ENCODE data around the gene TMEM219. TPM values are rescaled to one million over a fixed set of nuclear protein-coding genes. Genes with fewer than 3 reads are reported as not detected.
A peak's percentile ranks its signal among the peaks of the same experiment; 100 is the strongest.

TMEM219 gene
- polyA plus RNA-seq, 1 of the 3 experiments (the other 2 are of a cell fraction): 101 TPM

DNA sequence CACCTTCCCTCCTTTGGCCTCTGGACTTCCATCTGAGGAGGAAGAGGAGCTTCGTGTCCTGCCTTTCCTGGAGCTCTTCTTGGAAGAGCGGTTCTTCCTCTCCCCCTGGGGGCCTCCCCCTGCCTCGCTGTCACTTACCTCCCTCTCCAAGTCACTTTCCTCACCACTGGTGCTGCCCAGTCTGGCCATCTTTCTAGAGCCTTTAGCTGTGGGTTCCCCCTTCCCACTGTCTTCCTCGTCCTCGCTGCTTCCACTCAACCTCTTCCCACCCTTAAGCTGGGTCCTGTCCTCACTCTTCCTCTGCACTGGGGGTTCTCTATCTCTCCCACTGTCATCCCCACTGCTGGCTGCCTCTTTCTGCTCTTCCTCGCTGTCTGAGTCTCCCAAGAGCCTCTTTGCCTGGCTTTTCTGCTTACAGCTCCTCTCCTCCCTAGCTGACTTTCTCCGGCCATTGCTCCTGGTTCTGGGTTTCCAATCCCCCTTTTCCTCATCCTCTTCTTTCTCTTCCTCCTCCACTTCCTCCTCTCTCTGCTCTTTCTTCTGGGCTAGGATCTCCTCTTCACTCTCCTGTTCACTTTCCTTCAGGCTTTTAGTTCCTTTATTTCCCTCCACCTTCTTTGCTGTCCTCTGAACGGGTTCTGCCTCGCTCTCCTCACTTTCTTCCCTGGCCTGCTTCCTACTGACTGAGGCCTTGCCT, 32.2 kb downstream of the TMEM219 start:
- Histone ChIP-seq H3K9ac (peak overlapping the region; percentile 90), H3K36me3 (replicated peaks in 1 of 2; ENCODE audit: control insufficient read depth in 1 of 2, insufficient read depth in 2 of 2, low read length in 1 of 2) (peaks cover 0 to 47% of the 10 kb centered on the region in 2 experiments), H3K4me1 (ENCODE audit: control insufficient read depth in 1 of 2, insufficient read depth in 2 of 2, low read depth in 1 of 2, low read length in 1 of 2) (peaks cover 0 to 14% of the 10 kb centered on the region in 2 experiments; a peak in 1 of 4 replicates), H3K9me2 (no peaks in the 10 kb centered on the region), H3K27me3 (ENCODE audit: insufficient read depth) (no peaks in the 10 kb centered on the region), H3F3A (replicated peaks; ENCODE audit: insufficient read depth) (peaks cover 10% of the 10 kb centered on the region), H4K20me1 (ENCODE audit: insufficient read depth) (no peaks in the 10 kb centered on the region), H3K79me2 (ENCODE audit: insufficient read depth) (peaks cover 19% of the 10 kb centered on the region; the same call in 1 of the 2 replicates), H3K9me3 (no peaks in the 10 kb centered on the region), H3K4me2 (peak overlapping the region; percentile 99), H2AFZ (ENCODE audit: low read depth) (no peak overlapping the region), H3K4me3 (ENCODE audit: low read depth in 2 of 2, low read length in 1 of 2) (peak overlapping the region in 1 of 2 experiments; percentile 87; a peak in 1 of 4 replicates), H3K27ac (ENCODE audit: low read depth in 2 of 2, low read length in 1 of 2) (peak overlapping the region in 1 of 2 experiments; percentile 94; a peak in 1 of 4 replicates)
- DNase-seq: no peak
- ChIA-PET CTCF (interaction anchor here (1.0 to 2.4 kb wide), 3 partner anchors 12 to 145 kb away, joined by 3 to 7 read pairs (median 6); partner anchors contain the start of gene TLCD3B), POLR2A (interaction anchor here (1.1 to 1.3 kb wide), 2 partner anchors 11 to 32 kb away, joined by 3 read pairs; partner anchors contain the start of gene TMEM219)
- WGBS (ENCODE audit: low lambda C conversion rate): 92% methylated on average over 9 of the region's 9 CpGs
- TF ChIP-seq POLR2AphosphoS5 (IDR thresholded peaks at IDR 0.05; ENCODE audit: low read depth, low read length) (no peak), EP300 (IDR thresholded peaks at IDR 0.05; ENCODE audit: borderline replicate concordance in 1 of 2, low read depth in 1 of 2, low read length in 1 of 2) (no peak), FOXM1 (IDR thresholded peaks at IDR 0.05; ENCODE audit: low read depth) (no peak), ELF1 (IDR thresholded peaks at IDR 0.05) (no peak)

DNA sequence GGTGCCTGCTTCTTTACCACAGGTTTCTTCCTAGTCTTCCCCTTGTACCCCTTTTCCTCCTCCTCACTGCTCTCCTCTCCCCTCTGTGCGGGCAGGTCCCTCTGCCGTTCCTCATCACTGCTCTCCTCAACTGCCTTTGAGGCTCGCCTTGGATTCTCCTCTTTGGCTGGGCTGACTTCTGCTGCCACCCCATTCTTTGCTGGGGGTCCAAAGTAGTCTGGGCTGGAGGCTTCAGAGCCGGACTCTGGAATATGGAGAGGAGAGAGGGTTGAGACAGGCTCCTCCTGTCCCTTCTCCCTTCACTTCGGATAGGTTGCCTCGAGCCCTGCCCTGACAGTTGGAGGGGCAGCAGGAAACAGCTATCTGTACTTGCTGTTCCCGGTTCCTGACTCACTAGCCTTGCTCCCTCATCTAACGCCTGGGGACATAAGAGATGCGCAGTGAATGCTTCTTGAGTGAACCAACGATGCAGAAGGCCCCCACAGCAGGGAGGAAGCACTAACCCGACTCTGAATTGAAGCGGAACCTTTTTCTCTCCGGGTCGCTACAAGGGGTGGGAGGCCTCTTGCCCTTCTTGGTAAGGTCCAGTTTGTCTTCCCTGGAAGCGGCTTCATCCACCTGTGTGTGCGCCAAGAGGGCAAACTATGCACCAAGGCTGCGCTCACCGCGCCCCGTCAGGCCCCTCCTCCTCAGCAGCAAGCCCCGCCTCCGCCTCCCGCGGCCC, 32.9 kb downstream of the TMEM219 start:
- Histone ChIP-seq H3K27ac (ENCODE audit: low read depth in 2 of 2, low read length in 1 of 2) (peak overlapping the region; percentile 94), H3K9me3 (no peaks in the 10 kb centered on the region), H3K9ac (peak overlapping the region; percentile 90), H3K4me3 (ENCODE audit: low read depth in 2 of 2, low read length in 1 of 2) (peak overlapping the region; percentile 87 to 92), H2AFZ (ENCODE audit: low read depth) (peak overlapping the region; percentile 97), H4K20me1 (ENCODE audit: insufficient read depth) (no peaks in the 10 kb centered on the region), H3K9me2 (no peaks in the 10 kb centered on the region), H3K4me2 (peak overlapping the region; percentile 99), H3K36me3 (replicated peaks in 1 of 2; ENCODE audit: control insufficient read depth in 1 of 2, insufficient read depth in 2 of 2, low read length in 1 of 2) (peaks cover 5 to 40% of the 10 kb centered on the region in 2 experiments), H3K27me3 (ENCODE audit: insufficient read depth) (no peaks in the 10 kb centered on the region), H3F3A (replicated peaks; ENCODE audit: insufficient read depth) (peaks cover 10% of the 10 kb centered on the region), H3K79me2 (ENCODE audit: insufficient read depth) (peaks cover 19% of the 10 kb centered on the region; the same call in 1 of the 2 replicates), H3K4me1 (ENCODE audit: control insufficient read depth in 1 of 2, insufficient read depth in 2 of 2, low read depth in 1 of 2, low read length in 1 of 2) (peaks cover 0 to 14% of the 10 kb centered on the region in 2 experiments; a peak in 1 of 4 replicates)
- DNase-seq: peak; percentile 58
- ChIA-PET POLR2A (interaction anchor here (0.6 to 1.3 kb wide), 6 partner anchors 12 to 95 kb away, joined by 3 to 4 read pairs (median 4); partner anchors contain the start of genes SEZ6L2, TAOK2 and TMEM219), CTCF (interaction anchor here (1.0 to 2.8 kb wide), 5 partner anchors 11 to 204 kb away, joined by 3 to 11 read pairs (median 6); partner anchors contain the start of genes KIF22 and TLCD3B)
- WGBS (ENCODE audit: low lambda C conversion rate): 21% methylated on average over 14 of the region's 24 CpGs
- TF ChIP-seq FOXM1 (IDR thresholded peaks at IDR 0.05; ENCODE audit: low read depth) (no peak), ELF1 (IDR thresholded peaks at IDR 0.05) (no peak)
- TF ChIP-seq, protein P1, sequence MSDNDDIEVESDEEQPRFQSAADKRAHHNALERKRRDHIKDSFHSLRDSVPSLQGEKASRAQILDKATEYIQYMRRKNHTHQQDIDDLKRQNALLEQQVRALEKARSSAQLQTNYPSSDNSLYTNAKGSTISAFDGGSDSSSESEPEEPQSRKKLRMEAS (IDR thresholded peaks at IDR 0.05; ENCODE audit: low read depth): no peak
- TF ChIP-seq, protein P2, sequence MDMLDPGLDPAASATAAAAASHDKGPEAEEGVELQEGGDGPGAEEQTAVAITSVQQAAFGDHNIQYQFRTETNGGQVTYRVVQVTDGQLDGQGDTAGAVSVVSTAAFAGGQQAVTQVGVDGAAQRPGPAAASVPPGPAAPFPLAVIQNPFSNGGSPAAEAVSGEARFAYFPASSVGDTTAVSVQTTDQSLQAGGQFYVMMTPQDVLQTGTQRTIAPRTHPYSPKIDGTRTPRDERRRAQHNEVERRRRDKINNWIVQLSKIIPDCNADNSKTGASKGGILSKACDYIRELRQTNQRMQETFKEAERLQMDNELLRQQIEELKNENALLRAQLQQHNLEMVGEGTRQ (IDR thresholded peaks at IDR 0.05; ENCODE audit: borderline replicate concordance, low read depth, low read length): no peak
- TF ChIP-seq, protein P3, sequence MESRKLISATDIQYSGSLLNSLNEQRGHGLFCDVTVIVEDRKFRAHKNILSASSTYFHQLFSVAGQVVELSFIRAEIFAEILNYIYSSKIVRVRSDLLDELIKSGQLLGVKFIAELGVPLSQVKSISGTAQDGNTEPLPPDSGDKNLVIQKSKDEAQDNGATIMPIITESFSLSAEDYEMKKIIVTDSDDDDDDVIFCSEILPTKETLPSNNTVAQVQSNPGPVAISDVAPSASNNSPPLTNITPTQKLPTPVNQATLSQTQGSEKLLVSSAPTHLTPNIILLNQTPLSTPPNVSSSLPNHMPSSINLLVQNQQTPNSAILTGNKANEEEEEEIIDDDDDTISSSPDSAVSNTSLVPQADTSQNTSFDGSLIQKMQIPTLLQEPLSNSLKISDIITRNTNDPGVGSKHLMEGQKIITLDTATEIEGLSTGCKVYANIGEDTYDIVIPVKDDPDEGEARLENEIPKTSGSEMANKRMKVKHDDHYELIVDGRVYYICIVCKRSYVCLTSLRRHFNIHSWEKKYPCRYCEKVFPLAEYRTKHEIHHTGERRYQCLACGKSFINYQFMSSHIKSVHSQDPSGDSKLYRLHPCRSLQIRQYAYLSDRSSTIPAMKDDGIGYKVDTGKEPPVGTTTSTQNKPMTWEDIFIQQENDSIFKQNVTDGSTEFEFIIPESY (IDR thresholded peaks at IDR 0.05; ENCODE audit: borderline replicate concordance, low read depth): no peak

All from SK-N-SH (cell line).